H1 (cell line): ENCODE data around the gene UGT1A3.

ENCODE experiments used
- FOSL1 ChIP-seq: IDR thresholded peaks from 2 replicates; pipeline ENCODE4 v1.6.1; 2011; ENCODE audit warnings: mild to moderate bottlenecking, low read depth, low read length, moderate library complexity; ENCODE audit not compliant: insufficient read depth
- JUND ChIP-seq: IDR thresholded peaks from 2 replicates; pipeline ENCODE4 v1.6.1; 2011; ENCODE audit warnings: mild to moderate bottlenecking, improper control_type of control experiment, low read length
- TF ChIP-seq, protein P1 (sequence below), 3 experiments: IDR thresholded peaks; 1 replicate in 2 of 3; 2 replicates in 1 of 3; pipeline versions ENCODE4 v1.5.1 to v1.6.1; 2011; ENCODE audit warnings: low read length in 3 of 3, mild to moderate bottlenecking in 3 of 3, inconsistent platforms in 2 of 3, low read depth in 1 of 3, moderate library complexity in 1 of 3; ENCODE audit not compliant: insufficient read depth in 1 of 3; ENCODE audit errors: control extremely low read depth in 1 of 3

DNA sequence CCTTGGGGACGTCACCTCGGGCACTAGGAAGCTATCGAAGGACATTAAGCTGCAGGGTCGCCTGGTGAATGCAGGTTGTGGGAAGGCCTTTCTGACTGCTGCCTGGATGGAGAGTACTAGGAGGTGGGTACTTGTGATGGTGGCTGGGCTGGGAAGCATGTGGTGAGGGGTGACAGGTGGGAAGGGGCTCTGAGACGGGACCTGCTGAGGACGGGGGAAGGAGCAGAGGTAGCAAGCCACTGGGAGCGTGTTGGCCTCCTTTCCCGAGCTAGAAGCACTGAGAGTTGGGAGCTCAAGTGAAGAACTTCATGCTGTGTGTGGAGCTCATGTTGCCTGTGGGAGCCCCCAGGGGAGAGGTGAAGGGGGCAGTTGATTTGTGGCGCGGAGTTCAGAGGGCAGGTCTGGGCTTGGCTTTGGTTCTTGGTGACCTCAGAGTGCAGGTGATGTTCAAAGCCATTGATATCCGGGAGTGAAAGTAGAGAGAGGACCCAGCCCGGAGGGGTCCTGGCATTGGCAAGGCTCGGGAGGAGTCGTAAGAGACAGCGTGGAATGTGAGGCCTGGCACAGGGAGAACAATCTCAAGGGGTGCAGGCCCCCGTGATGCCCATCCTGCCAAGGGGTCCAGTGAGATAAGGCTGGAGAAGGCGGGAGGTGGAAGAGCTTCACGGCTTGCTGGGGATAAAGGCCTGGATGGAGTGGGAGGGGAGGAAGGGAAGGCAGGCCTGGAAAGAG is 62.5 kb downstream of the UGT1A3 start:
- TF ChIP-seq FOSL1 = no peak
- TF ChIP-seq, protein P1, sequence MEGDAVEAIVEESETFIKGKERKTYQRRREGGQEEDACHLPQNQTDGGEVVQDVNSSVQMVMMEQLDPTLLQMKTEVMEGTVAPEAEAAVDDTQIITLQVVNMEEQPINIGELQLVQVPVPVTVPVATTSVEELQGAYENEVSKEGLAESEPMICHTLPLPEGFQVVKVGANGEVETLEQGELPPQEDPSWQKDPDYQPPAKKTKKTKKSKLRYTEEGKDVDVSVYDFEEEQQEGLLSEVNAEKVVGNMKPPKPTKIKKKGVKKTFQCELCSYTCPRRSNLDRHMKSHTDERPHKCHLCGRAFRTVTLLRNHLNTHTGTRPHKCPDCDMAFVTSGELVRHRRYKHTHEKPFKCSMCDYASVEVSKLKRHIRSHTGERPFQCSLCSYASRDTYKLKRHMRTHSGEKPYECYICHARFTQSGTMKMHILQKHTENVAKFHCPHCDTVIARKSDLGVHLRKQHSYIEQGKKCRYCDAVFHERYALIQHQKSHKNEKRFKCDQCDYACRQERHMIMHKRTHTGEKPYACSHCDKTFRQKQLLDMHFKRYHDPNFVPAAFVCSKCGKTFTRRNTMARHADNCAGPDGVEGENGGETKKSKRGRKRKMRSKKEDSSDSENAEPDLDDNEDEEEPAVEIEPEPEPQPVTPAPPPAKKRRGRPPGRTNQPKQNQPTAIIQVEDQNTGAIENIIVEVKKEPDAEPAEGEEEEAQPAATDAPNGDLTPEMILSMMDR (IDR thresholded peaks at IDR 0.05; ENCODE audit: control extremely low read depth in 1 of 3, insufficient read depth in 1 of 3, low read depth in 1 of 3, low read length in 3 of 3) = no peak
- no peak for TF ChIP-seq JUND
